K562 (cell line): ENCODE measurements around the gene UBE2I.

ENCODE experiments used
- ADNP ChIP-seq: fragments of 200-800 bp; sonication (Bioruptor generic); IDR thresholded peaks from 2 replicates; pipeline ENCODE4 v1.6.1; 2016; ENCODE audit warnings: missing genetic modification characterization, missing compliant biosample characterization
- BHLHE40 ChIP-seq: IDR thresholded peaks from 2 replicates; pipeline ENCODE4 v1.6.1; 2011; ENCODE audit warnings: low read length, improper control_type of control experiment
- CC2D1A ChIP-seq: fragments of 450-650 bp; IDR thresholded peaks from 2 replicates; pipeline ENCODE4 v1.6.1; 2017; ENCODE audit warnings: mild to moderate bottlenecking
- CREB1 ChIP-seq, 2 experiments: sonication (generic) in 1 of 2; formaldehyde crosslinking in 1 of 2; IDR thresholded peaks; 2 replicates each; pipeline versions ENCODE4 v1.6.1 to v1.8.0; 2012 to 2022; ENCODE audit warnings: inconsistent platforms in 1 of 2, mild to moderate bottlenecking in 1 of 2, missing genetic modification reagents in 1 of 2, moderate library complexity in 1 of 2
- EGR1 ChIP-seq: fragments of 450-650 bp; conservative IDR thresholded peaks from 2 replicates; pipeline ENCODE4 v1.6.1; 2017; ENCODE audit warnings: mild to moderate bottlenecking
- FOXK1 ChIP-seq: sonication (generic); formaldehyde crosslinking; IDR thresholded peaks from 2 replicates; pipeline ENCODE4 v1.8.0; 2022; ENCODE audit warnings: missing genetic modification reagents, mild to moderate bottlenecking, borderline replicate concordance
- HNRNPL ChIP-seq: fragments of 200-400 bp; formaldehyde crosslinking; IDR thresholded peaks from 2 replicates; pipeline ENCODE4 v1.6.1; 2017; ENCODE audit warnings: low read depth, mild to moderate bottlenecking, low read length
- MTA1 ChIP-seq: fragments of 450-650 bp; IDR thresholded peaks from 2 replicates; pipeline ENCODE4 v1.6.1; 2017; ENCODE audit warnings: borderline replicate concordance
- RNF2 ChIP-seq: sonication (generic); IDR thresholded peaks from 2 replicates; pipeline ENCODE4 v1.6.1; 2016
- ZNF184 ChIP-seq: sonication (generic); formaldehyde crosslinking; IDR thresholded peaks from 2 replicates; pipeline ENCODE4 v1.5.0; 2020; ENCODE audit warnings: missing genetic modification reagents
- ZNF668 ChIP-seq: fragments of 250-450 bp; sonication (Bioruptor Pico); IDR thresholded peaks from 2 replicates; pipeline ENCODE4 v1.8.0; 2022; ENCODE audit warnings: mild to moderate bottlenecking, inconsistent platforms
- TF ChIP-seq, protein P1 (sequence below): sonication (generic); formaldehyde crosslinking; IDR thresholded peaks from 2 replicates; pipeline ENCODE4 v1.5.0; 2020; ENCODE audit warnings: missing genetic modification reagents

GRCh38 chr16:1259760-1260068 lies 49.7 kb upstream of the UBE2I start:
- TF ChIP-seq CREB1 (IDR thresholded peaks at IDR 0.05): no peak
- TF ChIP-seq CREB1 (CRISPR knock-in tag; IDR thresholded peaks at IDR 0.05): no peak
- no peak for TF ChIP-seq EGR1
- no peak for TF ChIP-seq ZNF668 (CRISPR knock-in tag)
- no peak for TF ChIP-seq HNRNPL
- TF ChIP-seq RNF2: no peak
- TF ChIP-seq FOXK1: no peak
- no peak for TF ChIP-seq ADNP (tag)
- no peak for TF ChIP-seq ZNF184 (CRISPR knock-in tag)
- TF ChIP-seq MTA1: no peak
- TF ChIP-seq, protein P1, sequence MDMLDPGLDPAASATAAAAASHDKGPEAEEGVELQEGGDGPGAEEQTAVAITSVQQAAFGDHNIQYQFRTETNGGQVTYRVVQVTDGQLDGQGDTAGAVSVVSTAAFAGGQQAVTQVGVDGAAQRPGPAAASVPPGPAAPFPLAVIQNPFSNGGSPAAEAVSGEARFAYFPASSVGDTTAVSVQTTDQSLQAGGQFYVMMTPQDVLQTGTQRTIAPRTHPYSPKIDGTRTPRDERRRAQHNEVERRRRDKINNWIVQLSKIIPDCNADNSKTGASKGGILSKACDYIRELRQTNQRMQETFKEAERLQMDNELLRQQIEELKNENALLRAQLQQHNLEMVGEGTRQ (CRISPR knock-in tag): no peak
- no peak for TF ChIP-seq BHLHE40
- TF ChIP-seq CC2D1A: no peak
